ENCODE measurements around the gene MEG3. TPM values are rescaled to one million over a fixed set of nuclear protein-coding genes. Genes with fewer than 3 reads are reported as not detected.

MEG3 gene
- total RNA-seq, 5 donors from 2014 or later (not counting 1 experiment from before 2014, with no cell fraction given) = 2.3 to 3.4 (median 2.4) TPM; not detected in 2

GRCh38 chr14:100828031-100828769 lies 2.3 kb downstream of the MEG3 start:
- Mint-ChIP-seq H3K9me3 (peaks cover 0 to 4% (median 3%) of the 10 kb centered on the region in 3 donors), H3K36me3 (no peaks in the 10 kb centered on the region), H3K27ac (no peak overlapping the region), H3K4me3 (no peak overlapping the region), H3K27me3 (peaks cover 33 to 51% of the 10 kb centered on the region in 2 donors), H3K4me1 (peaks cover 6 to 16% (median 8%) of the 10 kb centered on the region in 3 donors)
- Histone ChIP-seq H3K36me3 (ENCODE audit: control insufficient read depth in 2 of 2, extremely low read depth in 1 of 2, insufficient read depth in 1 of 2, low read length in 1 of 2) (no peaks in the 10 kb centered on the region), H3K9me3 (no peaks in the 10 kb centered on the region), H3K27ac (ENCODE audit: low read length) (no peak overlapping the region), H3K27me3 (replicated peaks in 1 of 2; ENCODE audit: control insufficient read depth in 2 of 2, extremely low read depth in 1 of 2, insufficient read depth in 2 of 2, low read length in 1 of 2) (peaks cover 0 to 66% of the 10 kb centered on the region in 2 experiments), H3K4me1 (ENCODE audit: control insufficient read depth in 1 of 2, extremely low read depth in 1 of 2, insufficient read depth in 2 of 2, low read length in 2 of 2) (peaks cover 0 to 7% of the 10 kb centered on the region in 2 experiments), H3K4me3 (ENCODE audit: control insufficient read depth in 1 of 2, extremely low read depth in 1 of 2, low read length in 1 of 2) (no peak overlapping the region)
- no peak for ATAC-seq (replicated peaks in 1 of 4)
- DNase-seq = no peak
- 94% methylated on average over 24 of the region's 26 CpGs for WGBS (ENCODE audit: insufficient coverage)
- ChIA-PET CTCF (no interaction called here), POLR2A (no interaction called here)

DNA sequence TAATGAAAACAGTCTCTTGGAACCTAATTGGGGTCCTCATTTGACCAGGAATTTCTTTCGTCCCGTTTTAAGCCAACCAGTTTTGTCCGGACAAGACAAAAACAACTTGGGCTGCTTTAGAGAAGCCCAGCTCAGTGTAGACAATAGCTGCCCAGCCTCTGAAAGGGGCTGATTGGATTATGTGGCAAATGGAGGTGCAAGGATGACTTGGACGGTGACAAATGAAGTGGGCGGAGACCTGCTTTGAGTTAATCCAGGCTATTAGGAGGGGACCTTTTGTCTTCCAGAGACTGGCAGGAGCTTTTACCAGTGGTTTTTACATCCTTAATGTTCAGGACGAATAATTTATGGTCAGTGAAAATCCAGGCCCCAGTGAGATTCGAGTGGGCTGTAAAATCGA lies 4.8 kb downstream of the MEG3 start:
- Mint-ChIP-seq H3K9me3 (peaks cover 0 to 4% (median 3%) of the 10 kb centered on the region in 3 donors), H3K27ac (no peak overlapping the region), H3K36me3 (no peaks in the 10 kb centered on the region), H3K27me3 (peaks cover 36 to 51% of the 10 kb centered on the region in 2 donors), H3K4me1 (peaks cover 0 to 11% (median 2%) of the 10 kb centered on the region in 3 donors), H3K4me3 (no peak overlapping the region)
- Histone ChIP-seq H3K4me3 (ENCODE audit: control insufficient read depth in 1 of 2, extremely low read depth in 1 of 2, low read length in 1 of 2) (no peak overlapping the region), H3K4me1 (ENCODE audit: control insufficient read depth in 1 of 2, extremely low read depth in 1 of 2, insufficient read depth in 2 of 2, low read length in 2 of 2) (peaks cover 0 to 5% of the 10 kb centered on the region in 2 experiments), H3K9me3 (no peaks in the 10 kb centered on the region), H3K27me3 (replicated peaks in 1 of 2; ENCODE audit: control insufficient read depth in 2 of 2, extremely low read depth in 1 of 2, insufficient read depth in 2 of 2, low read length in 1 of 2) (peaks cover 0 to 57% of the 10 kb centered on the region in 2 experiments), H3K27ac (ENCODE audit: low read length) (no peak overlapping the region), H3K36me3 (ENCODE audit: control insufficient read depth in 2 of 2, extremely low read depth in 1 of 2, insufficient read depth in 1 of 2, low read length in 1 of 2) (no peaks in the 10 kb centered on the region)
- ChIA-PET POLR2A (no interaction called here), CTCF (no interaction called here)
- 82% methylated on average over 6 of the region's 8 CpGs for WGBS (ENCODE audit: insufficient coverage)
- no peak for ATAC-seq (replicated peaks in 1 of 4)
- no peak for DNase-seq

GRCh38 chr14:100832311-100832960 lies 6.5 kb downstream of the MEG3 start:
- Mint-ChIP-seq H3K9me3 (peaks cover 0 to 3% (median 2%) of the 10 kb centered on the region in 3 donors), H3K4me1 (peaks cover 0 to 2% (median 0%) of the 10 kb centered on the region in 3 donors), H3K36me3 (no peaks in the 10 kb centered on the region), H3K4me3 (no peak overlapping the region), H3K27ac (no peak overlapping the region), H3K27me3 (peaks cover 28 to 47% of the 10 kb centered on the region in 2 donors)
- DNase-seq = no peak
- ChIA-PET POLR2A (no interaction called here), CTCF (no interaction called here)
- peaks cover 0 to 55% of the 10 kb centered on the region in 2 experiments for H3K27me3 ChIP-seq (replicated peaks in 1 of 2; ENCODE audit: control insufficient read depth in 2 of 2, extremely low read depth in 1 of 2, insufficient read depth in 2 of 2, low read length in 1 of 2)
- 89% methylated on average over 15 of the region's 21 CpGs for WGBS (ENCODE audit: insufficient coverage)
- no peak for ATAC-seq (replicated peaks in 1 of 4)
- H3K36me3 ChIP-seq (ENCODE audit: control insufficient read depth in 2 of 2, extremely low read depth in 1 of 2, insufficient read depth in 1 of 2, low read length in 1 of 2) = no peaks in the 10 kb centered on the region
- H3K9me3 ChIP-seq = no peaks in the 10 kb centered on the region
- no peaks in the 10 kb centered on the region for H3K4me1 ChIP-seq (ENCODE audit: control insufficient read depth in 1 of 2, extremely low read depth in 1 of 2, insufficient read depth in 2 of 2, low read length in 2 of 2)
- no peak overlapping the region for H3K4me3 ChIP-seq (ENCODE audit: control insufficient read depth in 1 of 2, extremely low read depth in 1 of 2, low read length in 1 of 2)
- H3K27ac ChIP-seq (ENCODE audit: low read length) = no peak overlapping the region

DNA sequence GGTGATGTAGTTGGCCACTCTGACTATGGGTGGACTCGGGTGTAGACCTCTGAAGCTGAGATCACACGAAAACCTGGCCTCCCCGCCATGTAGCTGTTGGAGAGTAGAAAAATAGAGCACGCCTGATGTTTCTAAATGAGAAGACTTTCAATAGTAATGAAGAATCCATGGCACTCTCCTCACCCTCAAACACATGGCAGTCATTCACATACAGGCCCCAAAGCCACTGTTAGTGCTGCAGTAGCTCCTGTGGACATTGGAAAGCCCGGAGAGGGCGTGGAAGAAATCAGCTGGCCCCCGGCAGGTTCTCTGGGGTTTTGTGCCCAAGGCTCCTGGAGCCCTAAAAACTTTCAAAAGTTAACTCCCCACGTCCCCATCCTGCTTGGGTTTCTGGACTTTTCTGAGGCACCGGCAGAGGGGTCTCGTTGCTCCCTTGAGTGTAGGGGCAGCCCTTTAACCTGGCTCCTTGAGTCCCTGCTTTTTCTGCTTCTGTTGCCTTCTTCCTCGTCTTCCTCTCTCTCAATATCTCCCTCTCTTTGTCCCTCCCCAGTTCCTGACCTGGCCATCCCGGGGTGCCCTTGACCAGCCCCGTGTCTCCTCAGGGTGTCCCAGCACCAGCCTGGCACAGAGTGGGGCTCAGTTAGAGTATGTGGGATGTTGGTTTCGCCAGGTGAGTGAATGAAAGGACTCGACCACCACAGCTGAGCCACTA lies 8.3 kb downstream of the MEG3 start:
- no peaks in the 10 kb centered on the region for H3K9me3 Mint-ChIP-seq
- WGBS (ENCODE audit: insufficient coverage) = 80% methylated on average over 8 of the region's 15 CpGs
- no peak overlapping the region for H3K27ac ChIP-seq (ENCODE audit: low read length)
- H3K4me3 Mint-ChIP-seq = no peak overlapping the region
- peaks cover 19 to 36% of the 10 kb centered on the region in 2 donors for H3K27me3 Mint-ChIP-seq
- H3K4me3 ChIP-seq (ENCODE audit: control insufficient read depth in 1 of 2, extremely low read depth in 1 of 2, low read length in 1 of 2) = no peak overlapping the region
- DNase-seq (no peak), ATAC-seq (replicated peaks in 1 of 4) (no peak)
- POLR2A ChIA-PET = no interaction called here
- H3K36me3 ChIP-seq (ENCODE audit: control insufficient read depth in 2 of 2, extremely low read depth in 1 of 2, insufficient read depth in 1 of 2, low read length in 1 of 2) = no peaks in the 10 kb centered on the region
- no peak overlapping the region for H3K27ac Mint-ChIP-seq
- peaks cover 0 to 51% of the 10 kb centered on the region in 2 experiments for H3K27me3 ChIP-seq (replicated peaks in 1 of 2; ENCODE audit: control insufficient read depth in 2 of 2, extremely low read depth in 1 of 2, insufficient read depth in 2 of 2, low read length in 1 of 2)
- H3K9me3 ChIP-seq = no peaks in the 10 kb centered on the region
- no peaks in the 10 kb centered on the region for H3K36me3 Mint-ChIP-seq
- H3K4me1 Mint-ChIP-seq = no peaks in the 10 kb centered on the region
- CTCF ChIA-PET = no interaction called here
- H3K4me1 ChIP-seq (ENCODE audit: control insufficient read depth in 1 of 2, extremely low read depth in 1 of 2, insufficient read depth in 2 of 2, low read length in 2 of 2) = no peaks in the 10 kb centered on the region

DNA sequence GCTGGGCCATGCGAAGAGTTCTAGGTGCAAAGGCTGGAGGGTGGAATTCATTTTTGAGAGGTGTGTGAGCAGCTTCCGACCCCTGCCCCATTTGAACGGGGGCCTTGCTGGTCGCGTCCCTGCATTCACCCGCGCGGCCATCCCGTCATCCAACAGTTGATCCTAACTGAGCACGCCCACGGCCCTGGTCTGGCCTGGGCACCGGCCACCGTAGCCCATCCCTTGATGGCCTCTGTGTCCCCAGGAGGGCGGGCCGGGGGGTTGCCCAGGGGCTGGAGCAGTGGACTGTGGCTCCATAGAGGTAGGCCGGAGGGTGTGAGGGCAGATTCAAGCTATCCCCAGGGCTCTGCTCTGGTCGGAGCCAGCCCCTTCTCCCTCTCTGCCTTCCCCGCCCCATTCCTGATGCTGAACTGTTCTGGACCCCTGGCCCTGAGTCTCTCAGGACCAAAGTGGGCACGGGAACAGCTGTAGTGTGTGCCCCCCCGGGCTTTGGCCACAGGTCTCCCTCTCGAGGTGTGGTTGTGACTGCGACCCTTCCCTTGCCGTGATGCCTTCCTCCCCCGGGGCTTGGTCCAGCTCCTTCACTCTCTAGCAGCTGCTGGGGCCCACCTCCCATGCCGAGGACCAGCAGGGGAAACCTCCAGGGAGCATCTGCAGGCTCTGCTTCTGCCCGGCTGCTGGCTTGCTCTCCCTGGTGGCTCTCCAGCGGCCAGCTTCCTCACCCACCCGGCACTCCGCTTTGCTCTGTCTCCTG lies 9.1 kb downstream of the MEG3 start:
- Histone ChIP-seq H3K27me3 (replicated peaks in 1 of 2; ENCODE audit: control insufficient read depth in 2 of 2, extremely low read depth in 1 of 2, insufficient read depth in 2 of 2, low read length in 1 of 2) (peaks cover 0 to 54% of the 10 kb centered on the region in 2 experiments), H3K27ac (ENCODE audit: low read length) (no peak overlapping the region), H3K4me3 (ENCODE audit: control insufficient read depth in 1 of 2, extremely low read depth in 1 of 2, low read length in 1 of 2) (no peak overlapping the region), H3K4me1 (ENCODE audit: control insufficient read depth in 1 of 2, extremely low read depth in 1 of 2, insufficient read depth in 2 of 2, low read length in 2 of 2) (no peaks in the 10 kb centered on the region), H3K36me3 (ENCODE audit: control insufficient read depth in 2 of 2, extremely low read depth in 1 of 2, insufficient read depth in 1 of 2, low read length in 1 of 2) (no peaks in the 10 kb centered on the region), H3K9me3 (no peaks in the 10 kb centered on the region)
- ChIA-PET POLR2A (no interaction called here), CTCF (no interaction called here)
- Mint-ChIP-seq H3K36me3 (no peaks in the 10 kb centered on the region), H3K4me3 (no peak overlapping the region), H3K27ac (no peak overlapping the region), H3K4me1 (no peaks in the 10 kb centered on the region), H3K9me3 (no peaks in the 10 kb centered on the region), H3K27me3 (peaks cover 12 to 29% of the 10 kb centered on the region in 2 donors)
- no peak for DNase-seq
- ATAC-seq (replicated peaks in 1 of 4) = no peak
- WGBS (ENCODE audit: insufficient coverage) = 85% methylated on average over 26 of the region's 29 CpGs

Measured in T-cell (primary cell).